ENCODE measurements around the gene BSCL2. TPM values are rescaled to one million over a fixed set of nuclear protein-coding genes. Genes with fewer than 3 reads are reported as not detected.
A peak's percentile ranks its signal among the peaks of the same experiment; 100 is the strongest.

BSCL2 gene
- total and polyA plus RNA-seq, 2 of the 13 experiments (the other 11 are each of a cell fraction or from before 2014, with no cell fraction given), result 19.5 to 21.1 TPM

DNA sequence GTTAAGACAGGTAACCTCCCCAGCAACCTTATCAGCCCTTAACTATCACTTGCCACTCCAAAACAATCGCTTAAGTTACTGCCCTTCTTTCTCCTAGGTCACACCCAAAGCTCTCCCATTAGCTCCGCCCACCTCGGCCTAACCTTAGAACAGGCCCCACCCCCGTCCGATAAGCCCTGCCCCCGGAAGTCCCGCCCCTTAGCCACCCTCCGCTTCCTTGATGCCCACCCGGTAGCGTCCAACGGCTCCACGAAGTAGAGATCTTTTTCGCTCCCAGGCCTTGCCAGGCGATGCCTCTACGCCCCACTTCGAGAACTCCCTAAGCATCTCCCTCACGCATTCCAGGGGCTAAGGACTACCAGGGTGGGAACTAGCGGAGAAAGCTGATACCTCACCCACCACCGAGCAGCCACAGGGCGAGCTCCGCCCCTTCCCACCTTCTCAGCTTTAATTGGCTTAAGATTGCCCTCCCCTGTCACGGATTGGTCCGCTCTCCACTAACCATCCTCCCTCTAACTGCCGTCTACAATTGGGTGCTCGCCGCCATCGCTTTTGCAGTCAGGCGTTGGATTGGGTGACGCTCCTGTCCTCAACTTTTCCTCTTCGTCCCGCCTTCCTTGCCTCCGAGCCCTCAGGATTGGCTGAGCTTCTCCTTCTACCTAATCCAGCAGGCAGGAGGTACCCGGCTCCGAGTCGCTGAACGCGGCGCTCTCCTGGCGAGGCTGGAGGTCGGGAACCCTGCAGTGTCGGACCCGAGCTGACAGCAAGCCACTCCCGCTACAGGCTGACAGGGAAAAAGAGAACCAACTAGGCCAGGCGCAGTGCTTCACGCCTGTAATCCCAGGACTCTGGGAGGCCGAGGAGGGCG lies 46.7 kb upstream of the BSCL2 start, which contains the start of gene ZBTB3 (continued):
- TF ChIP-seq, protein P1, sequence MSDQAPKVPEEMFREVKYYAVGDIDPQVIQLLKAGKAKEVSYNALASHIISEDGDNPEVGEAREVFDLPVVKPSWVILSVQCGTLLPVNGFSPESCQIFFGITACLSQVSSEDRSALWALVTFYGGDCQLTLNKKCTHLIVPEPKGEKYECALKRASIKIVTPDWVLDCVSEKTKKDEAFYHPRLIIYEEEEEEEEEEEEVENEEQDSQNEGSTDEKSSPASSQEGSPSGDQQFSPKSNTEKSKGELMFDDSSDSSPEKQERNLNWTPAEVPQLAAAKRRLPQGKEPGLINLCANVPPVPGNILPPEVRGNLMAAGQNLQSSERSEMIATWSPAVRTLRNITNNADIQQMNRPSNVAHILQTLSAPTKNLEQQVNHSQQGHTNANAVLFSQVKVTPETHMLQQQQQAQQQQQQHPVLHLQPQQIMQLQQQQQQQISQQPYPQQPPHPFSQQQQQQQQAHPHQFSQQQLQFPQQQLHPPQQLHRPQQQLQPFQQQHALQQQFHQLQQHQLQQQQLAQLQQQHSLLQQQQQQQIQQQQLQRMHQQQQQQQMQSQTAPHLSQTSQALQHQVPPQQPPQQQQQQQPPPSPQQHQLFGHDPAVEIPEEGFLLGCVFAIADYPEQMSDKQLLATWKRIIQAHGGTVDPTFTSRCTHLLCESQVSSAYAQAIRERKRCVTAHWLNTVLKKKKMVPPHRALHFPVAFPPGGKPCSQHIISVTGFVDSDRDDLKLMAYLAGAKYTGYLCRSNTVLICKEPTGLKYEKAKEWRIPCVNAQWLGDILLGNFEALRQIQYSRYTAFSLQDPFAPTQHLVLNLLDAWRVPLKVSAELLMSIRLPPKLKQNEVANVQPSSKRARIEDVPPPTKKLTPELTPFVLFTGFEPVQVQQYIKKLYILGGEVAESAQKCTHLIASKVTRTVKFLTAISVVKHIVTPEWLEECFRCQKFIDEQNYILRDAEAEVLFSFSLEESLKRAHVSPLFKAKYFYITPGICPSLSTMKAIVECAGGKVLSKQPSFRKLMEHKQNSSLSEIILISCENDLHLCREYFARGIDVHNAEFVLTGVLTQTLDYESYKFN (CRISPR knock-in tag; conservative IDR thresholded peaks at IDR 0.05), result peak; percentile 40; the same call in 1 of the 2 replicates
- no peak for TF ChIP-seq SMAD1 (CRISPR knock-in tag; IDR thresholded peaks at IDR 0.05; ENCODE audit: borderline replicate concordance, low read depth)
- TF ChIP-seq, protein P2, sequence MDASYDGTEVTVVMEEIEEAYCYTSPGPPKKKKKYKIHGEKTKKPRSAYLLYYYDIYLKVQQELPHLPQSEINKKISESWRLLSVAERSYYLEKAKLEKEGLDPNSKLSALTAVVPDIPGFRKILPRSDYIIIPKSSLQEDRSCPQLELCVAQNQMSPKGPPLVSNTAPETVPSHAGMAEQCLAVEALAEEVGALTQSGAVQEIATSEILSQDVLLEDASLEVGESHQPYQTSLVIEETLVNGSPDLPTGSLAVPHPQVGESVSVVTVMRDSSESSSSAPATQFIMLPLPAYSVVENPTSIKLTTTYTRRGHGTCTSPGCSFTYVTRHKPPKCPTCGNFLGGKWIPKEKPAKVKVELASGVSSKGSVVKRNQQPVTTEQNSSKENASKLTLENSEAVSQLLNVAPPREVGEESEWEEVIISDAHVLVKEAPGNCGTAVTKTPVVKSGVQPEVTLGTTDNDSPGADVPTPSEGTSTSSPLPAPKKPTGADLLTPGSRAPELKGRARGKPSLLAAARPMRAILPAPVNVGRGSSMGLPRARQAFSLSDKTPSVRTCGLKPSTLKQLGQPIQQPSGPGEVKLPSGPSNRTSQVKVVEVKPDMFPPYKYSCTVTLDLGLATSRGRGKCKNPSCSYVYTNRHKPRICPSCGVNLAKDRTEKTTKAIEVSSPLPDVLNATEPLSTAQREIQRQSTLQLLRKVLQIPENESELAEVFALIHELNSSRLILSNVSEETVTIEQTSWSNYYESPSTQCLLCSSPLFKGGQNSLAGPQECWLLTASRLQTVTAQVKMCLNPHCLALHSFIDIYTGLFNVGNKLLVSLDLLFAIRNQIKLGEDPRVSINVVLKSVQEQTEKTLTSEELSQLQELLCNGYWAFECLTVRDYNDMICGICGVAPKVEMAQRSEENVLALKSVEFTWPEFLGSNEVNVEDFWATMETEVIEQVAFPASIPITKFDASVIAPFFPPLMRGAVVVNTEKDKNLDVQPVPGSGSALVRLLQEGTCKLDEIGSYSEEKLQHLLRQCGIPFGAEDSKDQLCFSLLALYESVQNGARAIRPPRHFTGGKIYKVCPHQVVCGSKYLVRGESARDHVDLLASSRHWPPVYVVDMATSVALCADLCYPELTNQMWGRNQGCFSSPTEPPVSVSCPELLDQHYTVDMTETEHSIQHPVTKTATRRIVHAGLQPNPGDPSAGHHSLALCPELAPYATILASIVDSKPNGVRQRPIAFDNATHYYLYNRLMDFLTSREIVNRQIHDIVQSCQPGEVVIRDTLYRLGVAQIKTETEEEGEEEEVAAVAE (CRISPR knock-in tag; IDR thresholded peaks at IDR 0.05; ENCODE audit: borderline replicate concordance), result 0 out of 2 replicates have a peak, but pooled peaks have one; percentile 38
- TF ChIP-seq SP5 (CRISPR knock-in tag; IDR thresholded peaks at IDR 0.05; ENCODE audit: borderline replicate concordance, low read depth), result peak; percentile 71; the same call in 1 of the 2 replicates
- TF ChIP-seq NCOA1 (CRISPR knock-in tag; IDR thresholded peaks at IDR 0.05), result no peak
- peak; percentile 98 for TF ChIP-seq NFYB (CRISPR knock-in tag; IDR thresholded peaks at IDR 0.05)
- TF ChIP-seq, protein P3, sequence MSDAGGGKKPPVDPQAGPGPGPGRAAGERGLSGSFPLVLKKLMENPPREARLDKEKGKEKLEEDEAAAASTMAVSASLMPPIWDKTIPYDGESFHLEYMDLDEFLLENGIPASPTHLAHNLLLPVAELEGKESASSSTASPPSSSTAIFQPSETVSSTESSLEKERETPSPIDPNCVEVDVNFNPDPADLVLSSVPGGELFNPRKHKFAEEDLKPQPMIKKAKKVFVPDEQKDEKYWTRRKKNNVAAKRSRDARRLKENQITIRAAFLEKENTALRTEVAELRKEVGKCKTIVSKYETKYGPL (CRISPR knock-in tag; IDR thresholded peaks at IDR 0.05), result no peak
- TF ChIP-seq, protein P4, sequence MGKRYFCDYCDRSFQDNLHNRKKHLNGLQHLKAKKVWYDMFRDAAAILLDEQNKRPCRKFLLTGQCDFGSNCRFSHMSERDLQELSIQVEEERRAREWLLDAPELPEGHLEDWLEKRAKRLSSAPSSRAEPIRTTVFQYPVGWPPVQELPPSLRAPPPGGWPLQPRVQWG (CRISPR knock-in tag; IDR thresholded peaks at IDR 0.05; ENCODE audit: borderline replicate concordance, low read depth), result no peak
- TF ChIP-seq ERF (CRISPR knock-in tag; IDR thresholded peaks at IDR 0.05), result peak; percentile 13
- TF ChIP-seq TBX2 (CRISPR knock-in tag; IDR thresholded peaks at IDR 0.05; ENCODE audit: borderline replicate concordance), result peak; percentile 37; the same call in 1 of the 2 replicates
- TF ChIP-seq WIZ (CRISPR knock-in tag; IDR thresholded peaks at IDR 0.05), result no peak
- TF ChIP-seq MEIS2 (CRISPR knock-in tag; IDR thresholded peaks at IDR 0.05), result peak; percentile 34; the same call in 1 of the 2 replicates
- TF ChIP-seq MYC (CRISPR knock-in tag; IDR thresholded peaks at IDR 0.05; ENCODE audit: borderline replicate concordance), result peak; percentile 22; the same call in 1 of the 2 replicates

All from HepG2 (cell line).